ENCODE results near the gene TMEM106C.

The TMEM106C gene

GRCh38 chr12:48017921-48018617, 54.7 kb downstream of the TMEM106C start:
- no peak for DNase-seq
